Hair follicle dermal papilla cell (primary cell): ENCODE results near the gene DYNLL2. TPM values are rescaled to one million over a fixed set of nuclear protein-coding genes. Genes with fewer than 3 reads are reported as not detected.

Experiments
- total RNA-seq: library from RNA; depleted of rRNA; stranded (reverse); fragments of >200 nt; gene quantifications from 2 replicates; pipeline ENCODE4 v1.2.3, GENCODE V29; 2012

DYNLL2 gene
- total RNA-seq, result 13.0 and 15.1 TPM in 2 replicates

GRCh38 chr17:58082870-58083490 is at the start of gene DYNLL2:
Gene DYNLL2, plus strand, starts transcription at chr17:58083419. Its CDS starts 3,672 bp downstream, at chr17:58087091.

Other genes with a start within 250 kb of the DYNLL2 start
- gene MRPS23, start 233.4 kb upstream of the DYNLL2 start, total RNA-seq, result 13.8 and 14.3 TPM in 2 replicates
- gene CUEDC1, start 128.0 kb upstream of the DYNLL2 start, total RNA-seq, result 35.0 and 39.0 TPM in 2 replicates
- 84.5 and 90.5 TPM in 2 replicates for gene VEZF1, start 95.2 kb upstream of the DYNLL2 start, total RNA-seq
- gene SRSF1, start 76.2 kb upstream of the DYNLL2 start, total RNA-seq, result 253 and 283 TPM in 2 replicates
- not detected in 2 replicates for gene OR4D1, start 65.0 kb downstream of the DYNLL2 start, total RNA-seq
- gene OR4D2, start 83.6 kb downstream of the DYNLL2 start, total RNA-seq, result not detected in 2 replicates
- not detected in 2 replicates for gene EPX, start 109.3 kb downstream of the DYNLL2 start, total RNA-seq
- gene MKS1, start 135.8 kb downstream of the DYNLL2 start, total RNA-seq, result 11.2 and 15.1 TPM in 2 replicates
- gene LPO, start 155.2 kb downstream of the DYNLL2 start, total RNA-seq, result not detected in 2 replicates
- not detected in 2 replicates for gene MPO, start 197.5 kb downstream of the DYNLL2 start, total RNA-seq
- gene TSPOAP1, start 245.4 kb downstream of the DYNLL2 start, total RNA-seq, result 1.9 and 2.1 TPM in 2 replicates